ENCODE measurements around the gene CALM1. TPM values are rescaled to one million over a fixed set of nuclear protein-coding genes. Genes with fewer than 3 reads are reported as not detected.

CALM1 gene
- 1,000 to 10,000 TPM; 3,313 to 3,849 (median 3,365) TPM for polyA plus RNA-seq

DNA sequence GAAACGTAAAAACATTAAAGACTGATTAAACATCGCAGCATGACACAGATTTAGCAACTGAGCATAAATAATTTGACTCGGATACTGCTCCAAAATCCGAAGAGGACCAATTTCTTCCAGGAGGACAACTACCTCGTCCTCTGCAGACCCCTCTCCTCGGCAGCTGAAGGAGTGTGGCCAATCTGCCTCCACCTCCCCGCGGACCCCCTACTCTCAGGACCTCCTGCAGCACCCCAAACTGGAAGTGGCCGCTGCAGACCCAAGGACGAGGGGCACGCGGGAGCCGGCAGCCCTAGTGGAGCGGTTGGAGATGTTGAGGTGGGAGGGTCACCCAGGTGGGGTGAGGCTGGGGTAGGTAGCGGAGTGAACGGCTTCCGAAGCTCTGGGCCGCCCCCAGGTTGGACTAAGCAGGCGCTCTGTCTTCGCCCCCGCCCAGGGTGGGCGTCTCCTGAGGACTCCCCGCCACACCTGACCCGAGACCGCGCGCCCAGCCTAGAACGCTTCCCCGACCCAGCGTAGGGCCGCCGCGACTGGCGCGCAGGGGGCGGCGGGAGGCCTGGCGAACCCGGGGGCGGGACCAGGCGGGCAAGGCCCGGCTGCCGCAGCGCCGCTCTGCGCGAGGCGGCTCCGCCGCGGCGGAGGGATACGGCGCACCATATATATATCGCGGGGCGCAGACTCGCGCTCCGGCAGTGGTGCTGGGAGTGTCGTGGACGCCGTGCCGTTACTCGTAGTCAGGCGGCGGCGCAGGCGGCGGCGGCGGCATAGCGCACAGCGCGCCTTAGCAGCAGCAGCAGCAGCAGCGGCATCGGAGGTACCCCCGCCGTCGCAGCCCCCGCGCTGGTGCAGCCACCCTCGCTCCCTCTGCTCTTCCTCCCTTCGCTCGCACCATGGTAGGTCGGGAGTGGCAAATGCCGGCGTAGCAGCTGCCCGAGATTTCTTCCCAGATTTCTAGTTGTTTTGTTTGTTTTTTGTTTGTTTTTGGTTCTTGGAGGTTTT, at the start of gene CALM1:
Gene CALM1 (plus strand): TSS at position 689 of the 999 bp plus-strand sequence. CDS start 202 bp downstream, at position 891.
- Mint-ChIP-seq H3K9me3 (peaks cover 0 to 2% (median 0%) of the 10 kb centered on the region in 6 donors), H3K4me1 (peaks cover 37 to 39% of the 10 kb centered on the region in 2 donors), H3K4me3 (peak within 1 kb of the TSS; percentile 95 to 98 (median 97)), H3K36me3 (peaks cover 22 to 28% (median 25%) of the 10 kb centered on the region in 3 donors), H3K27me3 (ENCODE audit: low read depth in 3 of 3) (peaks cover 19 to 35% (median 32%) of the 10 kb centered on the region in 3 donors), H3K27ac (peak within 1 kb of the TSS; percentile 86 to 99 (median 94))
- peak; percentile 94 to 97 (median 95) for DNase-seq

DNA sequence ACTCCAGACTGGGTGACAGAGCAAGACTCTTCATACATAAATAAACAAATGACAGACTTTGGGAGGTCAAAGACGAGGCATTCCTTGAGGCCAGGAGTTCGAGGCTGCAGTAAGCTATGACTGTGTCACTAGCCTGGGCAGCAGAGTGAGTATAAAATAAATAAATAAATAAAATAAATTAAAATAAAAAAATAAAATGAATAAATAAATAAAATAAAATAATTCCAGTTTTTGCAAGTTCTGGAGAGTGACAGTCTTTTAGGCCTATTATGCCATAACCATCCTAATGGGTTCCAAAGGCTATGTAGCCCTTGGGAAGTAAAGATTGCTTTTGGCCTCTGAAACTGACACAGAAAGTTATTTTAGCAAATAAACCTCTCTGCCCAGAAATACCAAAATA, 48.6 kb upstream of the CALM1 start:
- H3K36me3 Mint-ChIP-seq, result no peaks in the 10 kb centered on the region
- H3K27ac Mint-ChIP-seq, result no peak overlapping the region
- no peak overlapping the region for H3K4me3 Mint-ChIP-seq
- no peaks in the 10 kb centered on the region for H3K9me3 Mint-ChIP-seq
- H3K27me3 Mint-ChIP-seq (ENCODE audit: low read depth in 3 of 3), result peaks cover 0 to 4% (median 2%) of the 10 kb centered on the region in 3 donors
- H3K4me1 Mint-ChIP-seq, result no peaks in the 10 kb centered on the region
- no peak for DNase-seq

DNA sequence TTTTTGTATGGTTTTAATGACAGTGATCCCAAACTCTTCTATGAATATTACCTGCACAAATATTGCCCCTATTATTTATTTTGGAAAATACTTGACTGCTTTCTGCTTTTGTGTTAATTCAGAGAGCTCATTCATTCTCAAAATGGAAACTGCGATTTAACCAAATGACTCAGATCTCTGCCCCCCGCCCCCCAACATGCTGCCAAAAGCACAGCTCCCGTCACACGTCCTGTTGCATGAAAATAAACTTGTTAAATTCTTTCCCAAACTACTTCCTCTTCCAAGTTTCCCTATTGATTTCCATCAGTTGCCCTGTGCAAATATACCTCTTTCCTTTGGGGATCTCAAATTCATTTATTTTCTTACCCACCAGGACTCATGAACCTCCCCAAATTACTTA, 47.1 kb upstream of the CALM1 start:
- no peak overlapping the region for H3K27ac Mint-ChIP-seq
- no peaks in the 10 kb centered on the region for H3K9me3 Mint-ChIP-seq
- no peaks in the 10 kb centered on the region for H3K36me3 Mint-ChIP-seq
- no peak overlapping the region for H3K4me3 Mint-ChIP-seq
- no peaks in the 10 kb centered on the region for H3K4me1 Mint-ChIP-seq
- H3K27me3 Mint-ChIP-seq (ENCODE audit: low read depth in 3 of 3), result peaks cover 0 to 2% (median 2%) of the 10 kb centered on the region in 3 donors
- no peak for DNase-seq

DNA sequence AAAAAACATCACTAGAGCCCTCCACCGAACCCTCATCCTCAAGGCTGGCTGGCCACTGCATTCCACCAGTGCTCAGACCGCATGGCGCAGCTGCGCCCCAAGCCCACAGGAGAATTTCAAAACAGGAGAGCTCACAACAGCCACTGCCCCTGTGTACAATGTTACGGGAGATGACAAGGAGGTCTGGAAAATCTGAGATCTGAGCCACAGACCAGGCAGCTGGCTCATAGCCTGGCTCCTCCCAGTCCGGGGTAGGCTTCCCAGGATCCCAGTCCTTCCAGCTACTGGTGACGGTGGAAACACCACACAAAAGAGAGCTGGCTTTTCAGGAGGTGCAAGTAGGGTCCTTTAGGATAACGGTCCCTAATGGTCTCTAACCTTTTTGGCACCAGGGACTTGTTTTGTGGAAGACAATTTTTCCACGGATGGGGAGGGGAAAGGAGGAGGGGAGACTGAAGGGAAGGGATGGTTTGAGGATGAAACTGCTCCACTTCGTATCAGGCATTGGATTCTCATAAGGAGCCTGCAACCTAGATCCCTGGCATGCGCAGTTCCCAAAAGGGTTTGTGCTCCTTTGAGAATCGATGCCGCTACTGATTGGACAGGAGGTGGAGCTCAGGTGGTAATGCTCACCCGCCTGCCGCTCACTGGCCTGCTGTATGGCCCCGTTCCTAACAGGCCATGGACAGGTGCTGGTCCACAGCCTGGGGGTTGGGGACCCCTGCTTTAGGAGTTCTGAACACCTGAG, 42.1 kb upstream of the CALM1 start:
- no peak for DNase-seq
- no peaks in the 10 kb centered on the region for H3K4me1 Mint-ChIP-seq

DNA sequence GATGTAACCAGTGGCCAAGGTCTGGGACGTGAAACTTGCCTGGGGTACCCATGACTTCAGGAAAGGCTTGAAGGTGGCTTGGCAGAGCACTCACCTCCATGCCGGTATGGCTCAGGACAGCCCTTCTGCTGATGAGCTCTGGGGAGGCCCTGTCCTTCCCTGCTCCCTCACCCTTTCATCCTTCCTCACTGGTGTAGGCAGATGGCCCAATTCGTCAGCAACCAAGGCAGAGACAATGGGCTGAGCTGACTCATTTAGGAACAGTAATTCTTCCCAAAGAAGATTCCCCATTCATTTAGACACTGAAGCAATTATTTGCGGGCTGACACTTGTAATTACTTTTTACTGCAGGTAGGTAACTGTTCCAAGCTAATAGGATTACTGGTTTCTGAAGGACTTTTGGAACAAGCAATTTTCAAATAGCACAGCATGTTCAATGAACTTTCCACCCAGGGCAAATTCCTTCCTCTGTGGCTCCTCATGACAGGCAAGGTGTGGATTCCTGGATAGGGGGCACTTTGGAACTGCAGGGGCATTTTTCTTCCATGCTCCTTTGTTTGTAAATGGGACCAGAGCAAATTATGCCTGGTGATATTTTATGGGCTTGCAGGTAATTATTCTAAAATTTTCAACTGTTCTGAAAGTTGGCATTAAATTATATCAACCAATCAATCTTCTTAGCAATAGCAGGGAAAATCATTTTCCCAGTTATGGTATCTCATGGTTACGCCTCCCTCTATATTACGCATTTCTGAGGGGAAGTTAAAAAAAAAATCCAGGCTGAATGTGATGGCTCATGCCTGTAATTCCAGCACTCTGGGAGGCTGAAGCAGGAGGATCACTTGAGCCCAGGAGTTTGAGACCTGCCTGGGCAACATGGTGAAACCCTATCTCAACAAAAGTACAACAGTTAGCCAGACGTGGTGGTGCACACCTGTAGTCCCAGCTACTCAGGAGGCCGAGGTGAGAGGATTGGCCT, 41.0 kb upstream of the CALM1 start:
- no peaks in the 10 kb centered on the region for H3K4me1 Mint-ChIP-seq
- H3K27me3 Mint-ChIP-seq (ENCODE audit: low read depth in 3 of 3), result peaks cover 0 to 17% (median 5%) of the 10 kb centered on the region in 3 donors
- H3K36me3 Mint-ChIP-seq, result no peaks in the 10 kb centered on the region
- no peaks in the 10 kb centered on the region for H3K9me3 Mint-ChIP-seq
- peak overlapping the region in 1 of 6 donors; percentile 41 for H3K27ac Mint-ChIP-seq
- no peak overlapping the region for H3K4me3 Mint-ChIP-seq
- DNase-seq, result no peak

More for the DNA sequence above, 42.1 kb upstream of the CALM1 start:
- no peak overlapping the region for H3K27ac Mint-ChIP-seq
- peaks cover 2 to 12% (median 3%) of the 10 kb centered on the region in 3 donors for H3K27me3 Mint-ChIP-seq (ENCODE audit: low read depth in 3 of 3)
- no peaks in the 10 kb centered on the region for H3K9me3 Mint-ChIP-seq
- no peaks in the 10 kb centered on the region for H3K36me3 Mint-ChIP-seq
- no peak overlapping the region for H3K4me3 Mint-ChIP-seq

DNA sequence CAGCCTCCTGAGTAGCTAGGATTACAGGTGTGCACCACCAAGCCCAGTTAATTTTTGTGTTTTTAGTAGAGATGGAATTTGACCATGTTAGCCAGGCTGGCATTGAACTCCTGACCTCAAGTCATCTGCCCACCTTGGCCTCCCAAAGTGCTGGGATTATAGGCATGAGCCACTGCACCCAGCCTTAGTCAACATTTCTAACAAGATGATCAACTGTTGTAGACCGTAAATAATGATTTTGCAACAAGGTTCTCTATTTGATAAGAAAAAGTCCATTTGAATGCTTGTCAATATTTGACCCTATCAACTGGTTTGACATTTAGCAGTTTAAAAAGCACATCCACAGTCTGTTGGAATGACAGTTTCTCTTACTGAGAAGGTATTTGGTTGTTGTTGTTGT, 39.9 kb upstream of the CALM1 start:
- no peaks in the 10 kb centered on the region for H3K36me3 Mint-ChIP-seq
- no peaks in the 10 kb centered on the region for H3K9me3 Mint-ChIP-seq
- H3K4me1 Mint-ChIP-seq, result no peaks in the 10 kb centered on the region
- no peak overlapping the region for H3K27ac Mint-ChIP-seq
- no peak overlapping the region for H3K4me3 Mint-ChIP-seq
- H3K27me3 Mint-ChIP-seq (ENCODE audit: low read depth in 3 of 3), result peaks cover 0 to 17% (median 5%) of the 10 kb centered on the region in 3 donors
- DNase-seq, result no peak

GRCh38 chr14:90358359-90358758, 38.5 kb upstream of the CALM1 start:
- H3K4me3 Mint-ChIP-seq, result no peak overlapping the region
- H3K36me3 Mint-ChIP-seq, result no peaks in the 10 kb centered on the region
- H3K9me3 Mint-ChIP-seq, result no peaks in the 10 kb centered on the region
- no peak overlapping the region for H3K27ac Mint-ChIP-seq
- no peak for DNase-seq
- no peaks in the 10 kb centered on the region for H3K4me1 Mint-ChIP-seq
- H3K27me3 Mint-ChIP-seq (ENCODE audit: low read depth in 3 of 3), result peaks cover 0 to 18% (median 5%) of the 10 kb centered on the region in 3 donors

DNA sequence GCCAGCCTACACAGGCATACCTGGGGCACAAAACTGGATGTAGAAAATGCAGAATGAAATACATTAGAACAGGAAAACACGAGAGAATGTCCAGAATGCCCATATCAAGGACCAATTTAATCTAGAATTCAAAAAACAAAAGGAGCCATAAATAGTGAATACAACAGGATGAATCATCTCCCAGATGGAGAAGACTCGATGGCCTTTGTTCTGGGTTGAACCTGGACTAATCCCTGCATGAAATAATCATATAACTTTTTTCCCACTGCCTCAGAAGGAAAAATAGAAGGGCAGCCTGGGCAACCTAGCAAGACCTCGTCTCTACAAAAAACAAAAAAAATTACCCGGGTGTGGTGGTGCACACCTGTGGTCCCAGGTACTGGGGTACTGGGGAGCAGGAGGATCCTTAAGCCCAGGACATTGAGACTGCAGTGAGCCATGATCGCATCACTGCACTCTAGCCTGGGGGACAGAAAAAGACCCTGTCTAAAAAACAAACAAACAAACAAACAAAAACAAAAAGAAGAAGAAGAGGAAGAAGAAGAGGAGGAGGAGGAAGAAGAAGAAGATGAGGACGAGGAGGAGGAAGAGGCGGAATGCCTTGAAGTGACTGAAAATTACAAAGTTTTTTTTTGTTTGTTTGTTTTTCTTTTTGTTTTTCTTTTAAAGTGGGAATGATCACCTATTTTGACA, 34.8 kb upstream of the CALM1 start:
- Mint-ChIP-seq H3K4me1 (no peaks in the 10 kb centered on the region), H3K4me3 (no peak overlapping the region), H3K36me3 (no peaks in the 10 kb centered on the region), H3K27ac (peak overlapping the region in 1 of 6 donors; percentile 31), H3K9me3 (no peaks in the 10 kb centered on the region), H3K27me3 (ENCODE audit: low read depth in 3 of 3) (peaks cover 0 to 20% (median 5%) of the 10 kb centered on the region in 3 donors)
- no peak for DNase-seq

GRCh38 chr14:90362558-90362896, 34.3 kb upstream of the CALM1 start:
- Mint-ChIP-seq H3K4me1 (no peaks in the 10 kb centered on the region), H3K36me3 (no peaks in the 10 kb centered on the region), H3K27me3 (ENCODE audit: low read depth in 3 of 3) (peaks cover 0 to 16% (median 5%) of the 10 kb centered on the region in 3 donors), H3K4me3 (no peak overlapping the region), H3K9me3 (no peaks in the 10 kb centered on the region), H3K27ac (no peak overlapping the region)
- no peak for DNase-seq

GRCh38 chr14:90368946-90369721, 27.7 kb upstream of the CALM1 start:
- Mint-ChIP-seq H3K4me3 (no peak overlapping the region), H3K4me1 (no peaks in the 10 kb centered on the region), H3K27ac (no peak overlapping the region), H3K9me3 (no peaks in the 10 kb centered on the region), H3K27me3 (ENCODE audit: low read depth in 3 of 3) (peaks cover 0 to 3% (median 2%) of the 10 kb centered on the region in 3 donors), H3K36me3 (no peaks in the 10 kb centered on the region)
- DNase-seq, result peak; percentile 15 to 45 (median 36)

- no peaks in the 10 kb centered on the region for H3K4me1 Mint-ChIP-seq
- H3K36me3 Mint-ChIP-seq, result peaks cover 0 to 4% (median 0%) of the 10 kb centered on the region in 3 donors
- peaks cover 0 to 3% (median 2%) of the 10 kb centered on the region in 3 donors for H3K27me3 Mint-ChIP-seq (ENCODE audit: low read depth in 3 of 3)
- no peak for DNase-seq
- no peak overlapping the region for H3K4me3 Mint-ChIP-seq
- no peaks in the 10 kb centered on the region for H3K9me3 Mint-ChIP-seq
- no peak overlapping the region for H3K27ac Mint-ChIP-seq
These were observed 22.9 kb upstream of the CALM1 start for GRCh38 chr14:90373887-90374286.

DNA sequence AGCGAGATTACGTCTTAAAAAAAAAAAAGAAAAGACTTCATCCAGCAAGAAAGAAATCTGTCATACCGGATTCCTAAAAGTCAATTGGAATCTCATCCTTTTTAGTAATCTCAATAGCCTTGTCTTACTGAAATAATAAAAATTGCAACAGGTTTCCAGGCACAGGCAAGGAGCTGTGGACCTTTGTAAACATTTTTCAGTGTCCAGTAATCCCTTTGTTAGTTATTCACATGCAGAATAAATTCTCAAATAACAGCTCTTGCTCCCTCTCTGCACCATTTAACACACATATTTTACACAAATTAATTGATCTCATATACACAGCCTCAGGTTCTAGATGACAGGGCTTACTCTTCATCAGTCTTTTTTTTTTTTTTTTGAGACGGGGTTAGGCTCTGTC, 22.0 kb upstream of the CALM1 start:
- Mint-ChIP-seq H3K4me3 (no peak overlapping the region), H3K9me3 (no peaks in the 10 kb centered on the region)

More for the DNA sequence above, 22.0 kb upstream of the CALM1 start:
- H3K27ac Mint-ChIP-seq, result no peak overlapping the region
- peaks cover 0 to 4% (median 0%) of the 10 kb centered on the region in 3 donors for H3K36me3 Mint-ChIP-seq
- DNase-seq, result no peak
- H3K4me1 Mint-ChIP-seq, result no peaks in the 10 kb centered on the region
- peaks cover 0 to 2% (median 0%) of the 10 kb centered on the region in 3 donors for H3K27me3 Mint-ChIP-seq (ENCODE audit: low read depth in 3 of 3)

Measured in immature natural killer cell (primary cell).